A549 (cell line): ENCODE measurements around the gene AP3S2. TPM values are rescaled to one million over a fixed set of nuclear protein-coding genes. Genes with fewer than 3 reads are reported as not detected.

Experiments used
- ATAC-seq, 2 experiments: fragments of 200-7000 bp in 1 of 2; fragments of >200 bp in 1 of 2; cut with Nextera tagmentation in 1 of 2; cut with Tn5 transposase in 1 of 2; 3 replicates each; pipeline versions ENCODE4 v1.8.0 to v1.9.1; 2018 to 2020; ENCODE audit warnings: mild to moderate bottlenecking in 1 of 2, moderate library complexity in 1 of 2
- CTCF ChIA-PET: fragments of 300-600 bp; sonication (Branson Sonifier 250); formaldehyde crosslinking; extraction: SDS; loops from one replicate; lab custom pipeline; 2021; ENCODE audit warnings: antibody characterized with exemption, inconsistent platforms; lab: Yijun Ruan, JAX
- POLR2A ChIA-PET: fragments of 350-600 bp; formaldehyde crosslinking; extraction: SDS; loops from one replicate; lab custom pipeline; 2021; ENCODE audit warnings: antibody characterized with exemption, inconsistent platforms; lab: Yijun Ruan, JAX
- DNase-seq, 2 experiments: peaks; one replicate each; pipeline versions ENCODE4 v3.0.0 to v3.0.0-alpha.2; 2011 to 2016; ENCODE audit warnings: low read depth in 1 of 2, low spot score in 1 of 2
- FAIRE-seq: peaks from 2 replicates; lab custom pipeline; 2011; peaks lifted over from hg19 to GRCh38; lab: Jason Lieb, UNC
- H3K27ac ChIP-seq, 2 experiments: fragments of >200 bp; sonication (Bioruptor Twin); formaldehyde crosslinking; 3 replicates each; pipeline ENCODE4 v1.5.1; 2016 to 2017
- H3K4me1 ChIP-seq: fragments of >200 bp; sonication (Bioruptor Twin); formaldehyde crosslinking; 3 replicates; pipeline ENCODE4 v1.6.1; 2016
- H3K4me2 ChIP-seq: fragments of >200 bp; sonication (Bioruptor Twin); formaldehyde crosslinking; 3 replicates; pipeline ENCODE4 v1.6.1; 2016
- H3K4me3 ChIP-seq: fragments of >200 bp; sonication (Bioruptor Twin); formaldehyde crosslinking; 3 replicates; pipeline ENCODE4 v1.5.1; 2016
- H3K9me3 ChIP-seq: fragments of >200 bp; sonication (Bioruptor Twin); formaldehyde crosslinking; 3 replicates; pipeline ENCODE4 v1.6.1; 2016
- ATOH8 ChIP-seq: fragments of 250-450 bp; sonication (Bioruptor Pico); IDR thresholded peaks from 2 replicates; pipeline ENCODE4 v1.5.0; 2020; ENCODE audit warnings: low read depth, mild to moderate bottlenecking, moderate library complexity
- CBX8 ChIP-seq: fragments of 200-600 bp; sonication (generic); IDR thresholded peaks from 2 replicates; pipeline ENCODE4 v1.6.1; 2016
- CHD4 ChIP-seq: fragments of 200-600 bp; sonication (generic); IDR thresholded peaks from 2 replicates; pipeline ENCODE4 v1.6.1; 2016; ENCODE audit warnings: antibody characterized with exemption, mild to moderate bottlenecking, borderline replicate concordance
- CTCF ChIP-seq: fragments of >200 bp; sonication (Bioruptor Twin); formaldehyde crosslinking; IDR thresholded peaks from 3 replicates; pipeline ENCODE4 v1.5.1; 2016
- EHMT2 ChIP-seq: fragments of 200-600 bp; sonication (generic); IDR thresholded peaks from 2 replicates; pipeline ENCODE4 v1.6.1; 2016; ENCODE audit warnings: antibody characterized with exemption, low read depth, mild to moderate bottlenecking, moderate library complexity
- KDM1A ChIP-seq: fragments of 200-600 bp; sonication (generic); IDR thresholded peaks from 2 replicates; pipeline ENCODE4 v1.6.1; 2016; ENCODE audit warnings: low read depth, mild to moderate bottlenecking
- MAFK ChIP-seq: fragments of 450-650 bp; IDR thresholded peaks from 2 replicates; pipeline ENCODE4 v1.6.1; 2014; ENCODE audit not compliant: partially characterized antibody
- MAZ ChIP-seq: fragments of 150-350 bp; IDR thresholded peaks from 2 replicates; pipeline ENCODE4 v1.6.1; 2014; ENCODE audit warnings: antibody characterized with exemption, low read depth, low read length, borderline replicate concordance
- NR3C1 ChIP-seq: fragments of >200 bp; sonication (Bioruptor Twin); formaldehyde crosslinking; IDR thresholded peaks from 3 replicates; pipeline ENCODE4 v1.6.1; 2017
- PBX3 ChIP-seq: IDR thresholded peaks from 2 replicates; pipeline ENCODE4 v1.6.1; 2012
- POLR2AphosphoS2 ChIP-seq: conservative IDR thresholded peaks from 2 replicates; pipeline ENCODE4 v1.6.1; 2012; ENCODE audit warnings: low read length, improper control_type of control experiment, inconsistent platforms
- RAD21 ChIP-seq, 2 experiments: fragments of >200 bp in 1 of 2; sonication (Bioruptor Twin) in 1 of 2; formaldehyde crosslinking in 1 of 2; IDR thresholded peaks in 1 of 2; conservative IDR thresholded peaks in 1 of 2; 2 replicates in 1 of 2; 3 replicates in 1 of 2; pipeline ENCODE4 v1.6.1; 2012 to 2018; ENCODE audit warnings: inconsistent platforms in 1 of 2
- TFCP2L1 ChIP-seq: fragments of 250-450 bp; sonication (Bioruptor Pico); IDR thresholded peaks from 2 replicates; pipeline ENCODE4 v1.5.0; 2021; ENCODE audit warnings: mild to moderate bottlenecking
- USF2 ChIP-seq: fragments of 450-650 bp; IDR thresholded peaks from 2 replicates; pipeline ENCODE4 v1.6.1; 2014; ENCODE audit warnings: antibody characterized with exemption
- WGBS: methylation state at CpG from one replicate; pipeline ENCODE4 v1.1.6; 2017; ENCODE audit errors: missing lambda C conversion rate; 5-methylcytosine and 5-hydroxymethylcytosine counted together
- polyA plus RNA-seq, 4 experiments: library from polyadenylated mRNA; depleted of rRNA in 3 of 4; stranded (reverse); fragments of >200 nt; fragmentation: RNase III in 1 of 4; extraction: RNeasy Plus Mini Kit Qiagen cat#74134 plus additional on column Dnase treatment in 1 of 4; gene quantifications; 2 replicates in 3 of 4; 3 replicates in 1 of 4; pipeline ENCODE4 v1.2.3, GENCODE V29; 2011 to 2017

Gene AP3S2
- polyA plus RNA-seq, 2 of the 4 experiments (the other 2 are of a cell fraction) = 85.1 to 85.9 TPM

GRCh38 chr15:89863918-89864317, 29.9 kb downstream of the AP3S2 start:
- H3K27ac ChIP-seq = no peak overlapping the region
- no peak for FAIRE-seq
- no peak for DNase-seq

DNA sequence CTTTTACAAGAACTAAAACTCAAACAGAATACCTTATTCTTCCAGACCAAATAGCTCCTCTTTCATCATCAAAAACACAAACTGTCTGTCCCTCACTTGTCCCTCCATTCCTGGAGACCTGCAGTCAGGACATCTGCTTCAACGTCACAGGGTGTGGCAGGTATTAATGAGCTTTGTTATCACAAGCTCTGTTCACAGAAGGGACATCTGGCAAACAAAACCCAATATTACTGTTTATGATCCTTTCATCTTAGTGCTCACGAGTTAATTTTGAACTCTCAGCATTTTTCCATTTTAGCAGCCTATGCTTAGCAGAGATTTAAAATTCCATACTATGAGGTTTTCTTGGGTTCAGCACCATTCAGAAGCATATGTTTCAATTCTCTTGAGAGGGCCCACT, 32.9 kb downstream of the AP3S2 start:
- CTCF ChIA-PET = interaction anchor here (0.6 to 4.8 kb wide), 9 partner anchors 12 to 978 kb away, joined by 3 to 53 read pairs (median 4); no protein-coding TSS in a partner anchor
- FAIRE-seq = no peak
- no peak for ATAC-seq
- TF ChIP-seq PBX3 (no peak), MAFK (peak; percentile 51), ATOH8 (CRISPR knock-in tag) (no peak), CHD4 (no peak), MAZ (no peak), USF2 (no peak), KDM1A (no peak)
- Histone ChIP-seq H3K9me3 (no peaks in the 10 kb centered on the region), H3K4me2 (no peak overlapping the region), H3K4me1 (peaks cover 23% of the 10 kb centered on the region), H3K27ac (no peak overlapping the region), H3K4me3 (no peak overlapping the region)
- 87% methylated on average over 2 of the region's 2 CpGs for WGBS
- no peak for DNase-seq
- POLR2A ChIA-PET = no interaction called here

More at GRCh38 chr15:89863918-89864317, 29.9 kb downstream of the AP3S2 start:
- peaks cover 2% of the 10 kb centered on the region for H3K4me1 ChIP-seq
- ChIA-PET POLR2A (no interaction called here), CTCF (interaction anchor here (0.9 to 4.8 kb wide), 6 partner anchors 10 to 113 kb away, joined by 3 to 53 read pairs (median 6); partner anchors contain the start of gene MESP1)
- TF ChIP-seq CTCF (no peak), RAD21 (conservative IDR thresholded peaks at IDR 0.05 in 1 of 2, IDR thresholded peaks at IDR 0.05 in 1 of 2) (0 out of 5 replicates have a peak, but pooled peaks of 1 of the 2 experiments have one; percentile 9), MAFK (peak; percentile 80)
- no peaks in the 10 kb centered on the region for H3K9me3 ChIP-seq
- no peak for ATAC-seq
- no peak overlapping the region for H3K4me2 ChIP-seq
- no peak overlapping the region for H3K4me3 ChIP-seq

DNA sequence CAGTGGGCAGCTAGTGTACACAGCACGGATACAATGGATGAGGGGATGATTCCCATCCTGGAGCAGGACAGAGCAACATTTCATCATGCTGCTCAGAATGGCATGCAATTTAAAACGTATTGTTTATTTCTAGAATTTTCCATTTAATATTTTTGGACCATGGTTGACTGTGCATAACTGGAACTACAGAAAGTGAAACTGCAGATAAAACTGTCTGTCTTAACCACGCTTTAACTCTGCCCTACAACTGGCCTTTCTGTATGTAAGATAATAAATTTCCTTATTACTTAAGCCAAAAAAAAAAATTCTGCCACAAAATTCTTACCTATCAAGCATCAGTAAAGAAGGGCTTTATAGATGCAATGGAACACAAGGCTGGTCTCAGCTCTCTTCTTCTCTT, 33.4 kb downstream of the AP3S2 start:
- Histone ChIP-seq H3K4me3 (no peak overlapping the region), H3K9me3 (no peaks in the 10 kb centered on the region), H3K27ac (no peak overlapping the region), H3K4me2 (no peak overlapping the region)
- CTCF ChIA-PET = interaction anchor here (0.6 to 4.8 kb wide), 8 partner anchors 13 to 979 kb away, joined by 3 to 53 read pairs (median 4); no protein-coding TSS in a partner anchor
- WGBS = 84% methylated on average over 3 of the region's 3 CpGs
- ATAC-seq = no peak
- no peak for TF ChIP-seq CBX8
- TF ChIP-seq NR3C1 = no peak
- no peak for TF ChIP-seq TFCP2L1 (CRISPR knock-in tag)
- TF ChIP-seq EHMT2 = no peak
- TF ChIP-seq POLR2AphosphoS2 = no peak
- TF ChIP-seq, all 56 proteins: peak for 0
- no peak for FAIRE-seq
- DNase-seq = no peak
- H3K4me1 ChIP-seq = peaks cover 23% of the 10 kb centered on the region
- POLR2A ChIA-PET = no interaction called here
